GM21447 (cell line): Measurements from ENCODE around the gene TSHZ3.

Source experiments
- ATAC-seq: cut with Tn5 transposase; IDR thresholded peaks from one replicate; pipeline ENCODE4 v1.9.1; 2021; ENCODE audit not compliant: unreplicated experiment

The TSHZ3 gene

GRCh38 chr19:31252441-31252840, 96.8 kb downstream of the TSHZ3 start:
- ATAC-seq, result no peak

- ATAC-seq, result no peak
Observed at GRCh38 chr19:31249217-31249616, 100.0 kb downstream of the TSHZ3 start.

GRCh38 chr19:31235806-31236205, 113.4 kb downstream of the TSHZ3 start:
- no peak for ATAC-seq

- no peak for ATAC-seq
Observed at GRCh38 chr19:31233295-31233800, 115.9 kb downstream of the TSHZ3 start.

- no peak for ATAC-seq
Observed at GRCh38 chr19:31232871-31233270, 116.4 kb downstream of the TSHZ3 start.

- no peak for ATAC-seq
Observed at GRCh38 chr19:31232180-31232579, 117.1 kb downstream of the TSHZ3 start.

- no peak for ATAC-seq
Observed at GRCh38 chr19:31231237-31231636, 118.0 kb downstream of the TSHZ3 start.

- no peak for ATAC-seq
Observed at GRCh38 chr19:31226151-31226935, 122.9 kb downstream of the TSHZ3 start.
